Measurements from ENCODE around the gene CYTH4. TPM values are rescaled to one million over a fixed set of nuclear protein-coding genes. Genes with fewer than 3 reads are reported as not detected.

Gene CYTH4
- total and polyA plus RNA-seq, 9 donors = 2.4 to 14.5 (median 6.2) TPM

DNA sequence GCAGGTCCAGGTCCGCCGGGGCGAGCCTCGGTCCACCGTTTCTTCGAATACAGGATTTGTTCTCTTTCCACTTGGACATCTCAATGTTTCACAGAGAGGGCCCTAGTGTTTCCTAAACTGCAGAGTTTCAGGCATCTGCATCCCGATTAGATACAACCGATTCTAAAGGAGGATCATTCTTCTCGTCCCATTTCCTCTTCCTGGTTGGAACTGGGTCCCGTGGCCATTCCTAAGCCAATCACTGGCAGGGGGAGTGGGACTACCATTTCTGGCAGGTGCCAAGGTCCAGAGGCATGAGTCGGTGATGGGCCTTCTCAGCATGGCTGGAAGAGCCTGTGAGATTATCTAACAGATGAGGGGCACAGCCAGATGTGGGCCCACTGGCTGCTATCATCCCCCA, 76.1 kb downstream of the CYTH4 start:
- no peaks in the 10 kb centered on the region for H3K27me3 ChIP-seq
- no peaks in the 10 kb centered on the region for H3K4me1 ChIP-seq (ENCODE audit: insufficient read depth)
- H3K36me3 ChIP-seq = no peaks in the 10 kb centered on the region
- intact Hi-C loops (cut with DNase I) = no loop called here
- no peak for DNase-seq
- TF ChIP-seq EP300 (IDR thresholded peaks at IDR 0.05) (no peak), CTCF (IDR thresholded peaks at IDR 0.05) (no peak), POLR2A (IDR thresholded peaks at IDR 0.05) (no peak)
- no peak overlapping the region for H3K27ac ChIP-seq
- no peak overlapping the region for H3K4me3 ChIP-seq
- 88 to 92% (median 89%) methylated on average over 11 of the region's 11 CpGs for WGBS, 3 donors
- no peaks in the 10 kb centered on the region for H3K9me3 ChIP-seq

- no peak for DNase-seq
- Histone ChIP-seq H3K9me3 (no peaks in the 10 kb centered on the region), H3K36me3 (no peaks in the 10 kb centered on the region), H3K4me3 (no peak overlapping the region), H3K4me1 (ENCODE audit: insufficient read depth) (no peaks in the 10 kb centered on the region), H3K27me3 (no peaks in the 10 kb centered on the region), H3K27ac (no peak overlapping the region)
- intact Hi-C loops (cut with DNase I) = no loop called here
- TF ChIP-seq POLR2A (IDR thresholded peaks at IDR 0.05) (no peak), CTCF (IDR thresholded peaks at IDR 0.05) (no peak), EP300 (IDR thresholded peaks at IDR 0.05) (no peak)
- 79% methylated on average over 8 of the region's 8 CpGs for WGBS, 3 donors
Measured at GRCh38 chr22:37358917-37359316, 76.6 kb downstream of the CYTH4 start.

DNA sequence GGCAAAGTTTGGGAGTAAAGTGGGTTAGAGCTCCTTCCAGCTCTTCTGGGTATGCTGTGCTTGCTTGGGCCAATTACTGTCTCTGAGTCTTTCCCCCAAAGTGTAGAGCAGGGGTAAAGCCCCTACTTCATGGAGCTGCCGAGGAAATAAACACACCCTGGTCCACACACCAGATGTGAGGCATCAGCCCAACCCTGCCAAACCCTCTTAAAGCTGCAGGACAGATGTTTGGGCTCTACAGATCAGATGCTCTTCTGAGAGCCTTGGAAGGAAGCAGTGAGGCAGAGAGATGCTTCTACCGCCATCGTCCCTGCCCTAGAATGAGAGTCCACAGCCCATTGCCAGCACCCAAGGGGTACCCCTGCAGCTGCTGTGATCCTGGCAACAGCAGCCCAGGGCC, 80.3 kb downstream of the CYTH4 start:
- Histone ChIP-seq H3K27ac (no peak overlapping the region), H3K36me3 (no peaks in the 10 kb centered on the region), H3K27me3 (no peaks in the 10 kb centered on the region), H3K9me3 (no peaks in the 10 kb centered on the region), H3K4me1 (ENCODE audit: insufficient read depth) (no peaks in the 10 kb centered on the region), H3K4me3 (no peak overlapping the region)
- intact Hi-C loops (cut with DNase I) = no loop called here
- DNase-seq = no peak
- WGBS, 3 donors = 19 to 30% (median 21%) methylated on average over 3 of the region's 3 CpGs
- TF ChIP-seq POLR2A (IDR thresholded peaks at IDR 0.05) (no peak), CTCF (IDR thresholded peaks at IDR 0.05) (no peak), EP300 (IDR thresholded peaks at IDR 0.05) (no peak)

- no peak for DNase-seq
- no peak for TF ChIP-seq EP300 (IDR thresholded peaks at IDR 0.05)
- TF ChIP-seq CTCF (IDR thresholded peaks at IDR 0.05) = no peak
- no peak for TF ChIP-seq POLR2A (IDR thresholded peaks at IDR 0.05)
- H3K36me3 ChIP-seq = no peaks in the 10 kb centered on the region
- 46 to 52% (median 47%) methylated on average over 15 of the region's 15 CpGs for whole genome bisulfite sequencing, 3 donors
- H3K27ac ChIP-seq = no peak overlapping the region
- no peaks in the 10 kb centered on the region for H3K9me3 ChIP-seq
- H3K4me3 ChIP-seq = no peak overlapping the region
- H3K4me1 ChIP-seq (ENCODE audit: insufficient read depth) = no peaks in the 10 kb centered on the region
- intact Hi-C loops (cut with DNase I) = no loop called here
- no peaks in the 10 kb centered on the region for H3K27me3 ChIP-seq
Measured at GRCh38 chr22:37363261-37363992, 81.1 kb downstream of the CYTH4 start.

Other genes with a start within 250 kb of the CYTH4 start
- 10 to 100 TPM; 15.9 to 34.7 (median 28.7) TPM for gene KCTD17, start 230.8 kb upstream of the CYTH4 start, total RNA-seq
- gene KCTD17, start 230.8 kb upstream of the CYTH4 start, polyA plus RNA-seq = 10 to 100 TPM in 1 of 2 donors, 1 to 10 TPM in 1; 4.5 to 25.0 TPM
- 1 to 10 TPM in 1 of 7 donors, under 1 TPM in 1, not detected in 5; 0.33 to 2.4 TPM for gene TMPRSS6, start 172.8 kb upstream of the CYTH4 start, total RNA-seq
- under 1 TPM in 1 of 2 donors, not detected in 1; 0.04 TPM for gene TMPRSS6, start 172.8 kb upstream of the CYTH4 start, polyA plus RNA-seq
- gene IL2RB, start 132.6 kb upstream of the CYTH4 start, total RNA-seq = 1 to 10 TPM in 4 of 7 donors, under 1 TPM in 2, not detected in 1; 0.34 to 4.1 (median 1.4) TPM
- 1 to 10 TPM in 1 of 2 donors, under 1 TPM in 1; 0.42 to 1.6 TPM for gene IL2RB, start 132.6 kb upstream of the CYTH4 start, polyA plus RNA-seq
- gene C1QTNF6, start 94.3 kb upstream of the CYTH4 start, total RNA-seq = 1 to 10 TPM; 4.0 to 7.7 (median 4.9) TPM
- gene C1QTNF6, start 94.3 kb upstream of the CYTH4 start, polyA plus RNA-seq = 1 to 10 TPM; 6.7 to 8.5 TPM
- 1 to 10 TPM; 1.7 to 9.2 (median 5.0) TPM for gene SSTR3, start 70.0 kb upstream of the CYTH4 start, total RNA-seq
- 1 to 10 TPM; 1.6 to 2.2 TPM for gene SSTR3, start 70.0 kb upstream of the CYTH4 start, polyA plus RNA-seq
- 10 to 100 TPM in 2 of 7 donors, 1 to 10 TPM in 5; 2.3 to 18.4 (median 6.0) TPM for gene RAC2, start 38.2 kb upstream of the CYTH4 start, total RNA-seq
- gene RAC2, start 38.2 kb upstream of the CYTH4 start, polyA plus RNA-seq = 10 to 100 TPM in 1 of 2 donors, 1 to 10 TPM in 1; 3.9 to 11.0 TPM
- gene ELFN2, start 145.0 kb downstream of the CYTH4 start, total RNA-seq = under 1 TPM in 2 of 7 donors, not detected in 5; 0.02 to 0.03 TPM
- under 1 TPM; 0.01 to 0.05 TPM for gene ELFN2, start 145.0 kb downstream of the CYTH4 start, polyA plus RNA-seq
- 10 to 100 TPM in 1 of 7 donors, 1 to 10 TPM in 6; 4.4 to 11.1 (median 7.1) TPM for gene MFNG, start 203.9 kb downstream of the CYTH4 start, total RNA-seq
- gene MFNG, start 203.9 kb downstream of the CYTH4 start, polyA plus RNA-seq = 1 to 10 TPM; 4.7 to 7.1 TPM
- 10 to 100 TPM in 4 of 7 donors, 1 to 10 TPM in 3; 4.8 to 13.6 (median 10.1) TPM for gene CARD10, start 236.9 kb downstream of the CYTH4 start, total RNA-seq
- gene CARD10, start 236.9 kb downstream of the CYTH4 start, polyA plus RNA-seq = 1 to 10 TPM in 1 of 2 donors, under 1 TPM in 1; 0.72 to 7.9 TPM

Measured in ovary (tissue), 9 donors.